ENCODE measurements around the gene TP53AIP1. TPM values are rescaled to one million over a fixed set of nuclear protein-coding genes. Genes with fewer than 3 reads are reported as not detected.

TP53AIP1 gene
- total RNA-seq, 2 donors from 2014 or later, result 0.74 to 5.1 TPM

DNA sequence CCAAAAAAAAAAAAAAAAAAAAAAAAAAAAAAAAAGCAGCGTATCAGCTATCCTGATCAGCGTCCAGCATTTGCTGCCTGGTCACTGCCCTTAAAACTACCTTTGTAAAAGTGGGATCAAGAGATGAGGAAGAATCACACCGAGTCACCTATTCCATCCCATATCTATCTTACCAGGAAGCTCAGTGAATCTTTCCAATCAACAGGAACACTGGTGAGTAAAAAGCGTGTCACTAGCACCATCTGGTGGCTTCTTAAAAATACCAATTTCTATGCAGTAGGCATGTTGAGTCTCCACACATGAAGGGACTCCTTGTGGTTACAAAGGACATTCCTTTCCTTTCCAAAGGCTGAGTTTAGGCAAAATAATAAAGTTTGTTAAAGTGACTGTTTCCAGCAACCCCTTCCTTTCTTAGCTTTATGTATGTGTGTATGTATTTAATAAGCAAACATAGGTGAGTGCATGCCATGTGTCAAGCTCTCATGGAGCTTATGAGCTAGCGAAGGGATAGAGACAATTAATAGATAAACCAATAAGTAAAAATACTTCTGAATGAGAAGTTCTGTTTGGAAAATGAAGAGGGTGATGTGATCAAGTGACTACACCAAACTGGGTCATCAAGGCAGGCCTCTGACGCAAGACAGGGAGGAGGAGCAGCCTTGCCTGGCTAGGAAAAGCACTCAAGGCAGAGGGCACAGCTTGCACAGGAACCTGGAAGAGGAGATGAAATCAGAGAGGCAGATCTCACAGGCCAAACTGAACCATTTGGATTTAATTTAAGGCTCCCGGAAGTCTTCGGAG is 13.9 kb upstream of the TP53AIP1 start:
- H3K4me3 ChIP-seq, result no peak overlapping the region
- H3K4me1 ChIP-seq (replicated peaks), result no peaks in the 10 kb centered on the region
- no peaks in the 10 kb centered on the region for H3K27me3 ChIP-seq (replicated peaks; ENCODE audit: insufficient read depth)
- TF ChIP-seq, protein P1, sequence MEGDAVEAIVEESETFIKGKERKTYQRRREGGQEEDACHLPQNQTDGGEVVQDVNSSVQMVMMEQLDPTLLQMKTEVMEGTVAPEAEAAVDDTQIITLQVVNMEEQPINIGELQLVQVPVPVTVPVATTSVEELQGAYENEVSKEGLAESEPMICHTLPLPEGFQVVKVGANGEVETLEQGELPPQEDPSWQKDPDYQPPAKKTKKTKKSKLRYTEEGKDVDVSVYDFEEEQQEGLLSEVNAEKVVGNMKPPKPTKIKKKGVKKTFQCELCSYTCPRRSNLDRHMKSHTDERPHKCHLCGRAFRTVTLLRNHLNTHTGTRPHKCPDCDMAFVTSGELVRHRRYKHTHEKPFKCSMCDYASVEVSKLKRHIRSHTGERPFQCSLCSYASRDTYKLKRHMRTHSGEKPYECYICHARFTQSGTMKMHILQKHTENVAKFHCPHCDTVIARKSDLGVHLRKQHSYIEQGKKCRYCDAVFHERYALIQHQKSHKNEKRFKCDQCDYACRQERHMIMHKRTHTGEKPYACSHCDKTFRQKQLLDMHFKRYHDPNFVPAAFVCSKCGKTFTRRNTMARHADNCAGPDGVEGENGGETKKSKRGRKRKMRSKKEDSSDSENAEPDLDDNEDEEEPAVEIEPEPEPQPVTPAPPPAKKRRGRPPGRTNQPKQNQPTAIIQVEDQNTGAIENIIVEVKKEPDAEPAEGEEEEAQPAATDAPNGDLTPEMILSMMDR (IDR thresholded peaks at IDR 0.05), result peak; percentile 35 to 88 (median 80)
- TF ChIP-seq POLR2A (IDR thresholded peaks at IDR 0.05) (no peak), POLR2AphosphoS5 (IDR thresholded peaks at IDR 0.05) (peak; percentile 41)
- 46% methylated on average over 8 of the region's 8 CpGs for WGBS
- no peaks in the 10 kb centered on the region for H3K36me3 ChIP-seq
- DNase-seq (ENCODE audit: low spot score), result peak; percentile 61
- no peak overlapping the region for H3K27ac ChIP-seq
- no peaks in the 10 kb centered on the region for H3K9me3 ChIP-seq
- intact Hi-C loops (cut with DNase I), result loop anchor here (2.0 kb wide), 1 partner anchor 74 kb away; no protein-coding TSS in a partner anchor

DNA sequence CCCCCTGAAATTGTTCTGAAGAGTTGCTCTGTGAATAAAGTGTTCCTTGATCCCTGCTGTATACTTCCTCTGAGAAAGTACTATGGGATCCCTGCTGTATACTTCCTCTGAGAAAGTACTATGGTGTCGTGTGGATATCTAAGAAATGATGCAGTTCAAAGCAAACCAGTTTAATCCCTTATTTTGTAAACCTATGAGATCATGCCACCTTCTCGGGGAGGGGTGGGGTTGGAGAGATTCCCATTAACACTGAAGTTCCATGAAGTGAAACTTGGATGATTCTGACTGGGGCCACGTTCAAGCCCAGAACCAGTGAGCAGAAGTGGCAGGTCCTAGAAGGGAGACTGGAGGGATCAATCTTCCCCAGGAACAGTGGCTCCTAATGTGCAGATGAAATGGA is 13.0 kb upstream of the TP53AIP1 start:
- Histone ChIP-seq H3K4me1 (replicated peaks) (no peaks in the 10 kb centered on the region), H3K36me3 (no peaks in the 10 kb centered on the region), H3K27ac (no peak overlapping the region), H3K27me3 (replicated peaks; ENCODE audit: insufficient read depth) (no peaks in the 10 kb centered on the region), H3K4me3 (no peak overlapping the region), H3K9me3 (no peaks in the 10 kb centered on the region)
- 55% methylated on average over 3 of the region's 3 CpGs for WGBS
- no peak for TF ChIP-seq POLR2A (IDR thresholded peaks at IDR 0.05)
- TF ChIP-seq, protein P1 (IDR thresholded peaks at IDR 0.05), result no peak
- TF ChIP-seq POLR2AphosphoS5 (IDR thresholded peaks at IDR 0.05), result no peak
- intact Hi-C loops (cut with DNase I), result loop anchor here (2.0 kb wide), 1 partner anchor 73 kb away; no protein-coding TSS in a partner anchor
- DNase-seq (ENCODE audit: low spot score), result no peak

DNA sequence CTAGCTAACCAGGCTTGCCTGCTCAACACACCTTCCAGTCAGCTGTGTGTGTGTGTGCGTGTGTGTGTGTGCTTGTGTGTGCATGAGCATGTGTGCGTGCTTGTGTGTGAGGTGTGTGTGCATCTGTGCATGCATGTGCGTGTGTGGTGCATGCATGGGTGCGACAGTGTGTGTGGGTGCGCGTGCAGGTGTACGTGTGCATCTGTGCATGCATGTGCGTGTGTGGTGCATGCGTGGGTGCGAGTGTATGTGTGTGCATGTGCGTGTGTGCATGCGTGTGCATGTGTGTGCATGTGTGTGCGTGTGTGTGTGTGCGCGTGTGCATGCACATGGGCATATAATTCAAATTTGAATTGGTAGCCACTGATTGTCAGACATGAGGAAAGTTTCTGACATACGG is 10.5 kb upstream of the TP53AIP1 start:
- 97% methylated on average over 16 of the region's 16 CpGs for WGBS
- TF ChIP-seq, protein P1 (IDR thresholded peaks at IDR 0.05), result no peak
- TF ChIP-seq POLR2A (IDR thresholded peaks at IDR 0.05), result no peak
- no peak for TF ChIP-seq POLR2AphosphoS5 (IDR thresholded peaks at IDR 0.05)
- Histone ChIP-seq H3K36me3 (no peaks in the 10 kb centered on the region), H3K4me1 (replicated peaks) (no peaks in the 10 kb centered on the region), H3K4me3 (no peak overlapping the region), H3K27me3 (replicated peaks; ENCODE audit: insufficient read depth) (no peaks in the 10 kb centered on the region), H3K27ac (no peak overlapping the region), H3K9me3 (no peaks in the 10 kb centered on the region)
- DNase-seq (ENCODE audit: low spot score), result no peak
- intact Hi-C loops (cut with DNase I), result no loop called here

DNA sequence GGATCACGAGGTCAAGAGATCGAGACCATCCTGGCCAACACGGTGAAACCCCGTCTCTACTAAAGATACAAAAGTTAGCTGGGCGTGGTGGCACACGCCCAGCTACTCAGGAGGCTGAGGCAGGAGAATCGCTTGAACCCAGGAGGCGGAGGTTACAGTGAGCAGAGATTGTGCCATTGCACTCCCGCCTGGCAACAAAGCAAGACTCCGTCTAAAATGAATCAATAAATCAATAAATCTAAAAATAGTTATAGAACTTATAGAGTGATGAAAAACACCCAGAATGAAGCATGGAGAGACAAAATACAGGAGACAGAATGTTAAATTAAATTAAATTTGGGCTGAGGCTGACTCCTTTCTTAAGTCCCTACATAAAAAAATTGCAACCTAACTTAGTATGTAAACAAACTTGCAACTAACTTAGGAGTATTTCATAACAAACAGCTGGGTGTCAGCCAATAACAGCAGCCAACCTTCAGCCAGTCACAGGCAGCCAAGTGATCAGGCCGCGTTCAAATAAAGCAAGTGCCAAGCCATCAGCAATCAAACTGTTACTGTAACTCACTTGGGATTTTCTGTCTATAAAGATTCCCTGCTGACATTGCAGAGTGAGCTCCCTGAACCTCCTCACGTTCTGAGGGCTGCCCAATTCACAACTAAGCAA is 7.3 kb upstream of the TP53AIP1 start:
- intact Hi-C loops (cut with DNase I), result no loop called here
- 67% methylated on average over 13 of the region's 13 CpGs for WGBS

More for the DNA sequence above, 7.3 kb upstream of the TP53AIP1 start:
- no peaks in the 10 kb centered on the region for H3K27me3 ChIP-seq (replicated peaks; ENCODE audit: insufficient read depth)
- DNase-seq (ENCODE audit: low spot score), result no peak
- H3K4me3 ChIP-seq, result no peak overlapping the region
- TF ChIP-seq POLR2A (IDR thresholded peaks at IDR 0.05) (no peak), POLR2AphosphoS5 (IDR thresholded peaks at IDR 0.05) (no peak)
- TF ChIP-seq, protein P1 (IDR thresholded peaks at IDR 0.05), result no peak
- H3K36me3 ChIP-seq, result no peaks in the 10 kb centered on the region
- no peaks in the 10 kb centered on the region for H3K4me1 ChIP-seq (replicated peaks)
- H3K27ac ChIP-seq, result no peak overlapping the region
- no peaks in the 10 kb centered on the region for H3K9me3 ChIP-seq

Data from prostate gland (tissue), 2 donors.